Ureter (tissue), 1 donor: ENCODE results near the gene SFXN5. TPM values are rescaled to one million over a fixed set of nuclear protein-coding genes. Genes with fewer than 3 reads are reported as not detected.
"Not testable (repeated sequence)": the region's sequence is repeated elsewhere in the genome, so short reads cannot be mapped to it uniquely, and the experiment has no call there.

Experiments
- DNase-seq: peaks from one replicate; pipeline ENCODE4 v3.0.0-alpha.2; 2020; ENCODE audit warnings: low spot score
- total RNA-seq: library from RNA; stranded (reverse); gene quantifications from one replicate; pipeline ENCODE4 v1.2.4, GENCODE V29; 2023
- donor health status: DM: yes; HTN: yes; CAD: no.

Gene SFXN5
- total RNA-seq, result 28.6 TPM

DNA sequence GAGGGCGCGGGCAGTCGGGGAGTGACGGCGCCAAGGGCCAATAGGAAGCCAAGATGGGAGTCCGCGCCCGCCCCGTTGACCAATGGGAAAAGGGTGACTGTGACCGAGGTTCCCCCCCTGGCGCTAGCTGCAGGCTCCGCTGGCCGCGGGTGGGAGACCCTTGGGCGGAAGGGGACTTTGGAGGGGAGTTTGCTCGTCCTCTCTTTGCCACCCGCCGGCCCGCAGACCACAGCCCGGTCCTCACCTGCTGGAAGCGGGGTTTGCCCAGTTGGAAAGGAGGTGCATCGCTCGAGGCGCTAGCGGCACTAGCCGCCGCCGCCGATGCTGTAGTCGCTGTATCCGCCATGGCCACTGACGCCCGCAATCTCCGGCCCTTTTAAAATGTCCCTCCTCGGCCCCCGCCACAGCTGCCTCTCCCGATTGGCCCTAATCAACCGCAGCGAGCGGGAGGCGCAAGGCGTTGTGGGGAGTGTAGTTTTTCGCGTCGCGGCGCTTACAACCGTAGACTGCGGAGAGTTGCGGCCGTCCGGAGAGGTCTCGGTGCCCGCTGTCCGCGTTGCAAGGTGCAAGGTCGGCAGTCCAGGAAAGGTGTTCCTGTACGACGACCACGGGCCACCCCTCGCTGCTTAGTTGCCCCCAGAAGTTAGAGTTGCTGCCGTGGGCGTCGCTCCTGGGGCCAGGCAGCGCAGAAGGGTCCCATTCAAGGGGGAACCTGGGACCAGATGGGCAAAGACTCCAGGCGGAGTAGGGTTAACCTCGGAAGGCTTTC is at the start of gene SFXN5:
SFXN5 (minus strand) TSS at position 353 of the 769 bp plus-strand sequence; CDS start at position 346, 7 bp downstream.
- DNase-seq, result peak; percentile 99

DNA sequence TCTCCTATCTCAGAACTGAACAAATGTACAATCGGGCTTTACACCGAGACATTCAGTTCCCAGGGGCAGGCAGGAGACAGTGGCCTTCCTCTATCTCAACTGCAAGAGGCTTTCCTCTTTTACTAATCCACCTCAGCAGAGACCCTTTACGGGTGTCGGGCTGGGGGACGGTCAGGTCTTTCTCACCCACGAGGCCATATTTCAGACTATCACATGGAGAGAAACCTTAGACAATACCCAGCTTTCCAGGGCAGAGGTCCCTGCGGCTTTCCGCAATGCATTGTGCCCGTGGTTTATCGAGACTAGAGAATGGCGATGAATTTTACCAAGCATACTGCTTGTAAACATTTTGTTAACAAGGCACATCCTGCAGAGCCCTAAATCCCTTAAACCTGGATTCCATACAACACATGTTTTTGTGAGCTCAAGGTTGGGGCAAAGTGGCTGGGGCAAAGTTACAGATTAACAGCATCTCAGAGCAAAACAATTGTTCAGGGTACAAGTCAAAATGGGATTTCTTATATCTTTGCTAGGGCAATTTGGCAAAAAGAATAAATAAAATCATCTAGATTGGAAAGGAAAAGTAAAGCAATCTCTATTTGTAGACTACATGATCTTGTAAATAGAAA is 48.2 kb upstream of the SFXN5 start:
- DNase-seq, result not testable (repeated sequence)

DNA sequence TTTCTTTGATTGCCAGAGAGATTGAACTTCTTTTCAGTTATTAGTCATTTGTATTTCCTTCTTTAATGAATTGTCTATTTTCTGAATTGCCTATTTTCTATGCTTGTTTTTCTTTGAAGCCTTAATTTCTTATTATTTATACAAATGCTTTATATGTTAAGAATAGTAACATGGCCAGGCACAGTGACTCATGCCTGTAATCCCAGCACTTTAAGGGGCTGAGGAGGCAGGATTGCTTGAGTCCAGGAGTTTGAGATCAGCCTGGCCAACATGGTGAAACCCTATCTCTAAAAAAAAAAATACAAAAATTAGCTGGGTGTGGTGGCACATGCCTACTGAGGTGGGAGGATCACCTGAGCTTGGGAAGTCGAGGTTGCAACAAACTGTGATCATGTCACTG is 45.9 kb upstream of the SFXN5 start:
- no peak for DNase-seq

GRCh38 chr2:73116182-73116960 is 44.9 kb upstream of the SFXN5 start:
- DNase-seq, result no peak

GRCh38 chr2:73114273-73114867 is 42.9 kb upstream of the SFXN5 start:
- no peak for DNase-seq

GRCh38 chr2:73112913-73113854 is 41.7 kb upstream of the SFXN5 start, which contains the start of gene RAB11FIP5:
Gene RAB11FIP5, minus strand, starts transcription at chr2:73112948. Its CDS starts 171 bp downstream, at chr2:73112777.
- peak; percentile 68 for DNase-seq

GRCh38 chr2:73112026-73112912 is 40.8 kb upstream of the SFXN5 start:
- no peak for DNase-seq

GRCh38 chr2:73111073-73112025 is 39.8 kb upstream of the SFXN5 start:
- DNase-seq, result no peak

DNA sequence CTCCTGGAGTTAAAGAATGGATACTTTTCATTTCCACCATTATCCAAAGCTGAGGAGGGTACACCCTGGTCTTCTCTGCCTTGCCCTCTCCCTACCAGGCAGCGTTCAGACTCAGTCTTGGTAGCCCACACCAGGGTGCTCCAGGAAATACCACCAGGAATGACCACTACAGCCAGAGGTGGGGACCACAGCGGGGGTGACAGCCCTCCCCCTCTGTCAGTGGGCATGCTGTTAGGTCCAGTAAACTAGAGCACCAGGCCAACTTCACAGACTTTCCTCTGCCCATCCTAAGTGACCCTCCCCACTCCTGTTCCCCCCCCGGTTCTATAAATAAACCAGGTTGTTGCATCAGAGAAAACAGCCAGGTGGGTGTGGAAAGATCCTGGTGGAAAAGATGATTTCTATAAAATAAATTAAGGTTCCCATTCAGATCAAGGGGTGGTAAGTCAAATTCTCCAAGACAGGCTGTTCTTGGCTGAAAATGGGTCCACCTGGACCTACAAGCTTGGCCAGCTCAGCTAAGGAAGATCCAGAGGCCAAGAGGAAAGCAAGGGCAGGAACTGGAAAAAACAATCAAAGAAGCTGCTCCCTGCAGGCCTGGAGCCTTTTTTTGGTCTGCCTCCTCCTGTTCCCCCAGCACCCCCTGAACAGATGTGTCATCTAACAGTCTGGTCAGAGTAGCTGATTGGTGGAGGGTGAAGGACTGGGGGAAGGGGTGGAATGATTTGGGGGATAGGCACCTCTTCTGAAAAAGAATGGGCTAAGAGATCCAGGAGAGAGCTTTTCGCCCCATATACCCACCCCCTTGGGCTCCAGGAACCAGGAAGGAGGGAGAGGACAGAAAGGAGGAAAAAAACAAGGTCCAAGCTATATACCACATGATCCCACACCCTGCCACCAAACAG is 38.9 kb upstream of the SFXN5 start:
- no peak for DNase-seq

GRCh38 chr2:73109431-73110167 is 38.1 kb upstream of the SFXN5 start:
- DNase-seq, result no peak

- no peak for DNase-seq
Observed at GRCh38 chr2:73107211-73107926, 35.9 kb upstream of the SFXN5 start.

DNA sequence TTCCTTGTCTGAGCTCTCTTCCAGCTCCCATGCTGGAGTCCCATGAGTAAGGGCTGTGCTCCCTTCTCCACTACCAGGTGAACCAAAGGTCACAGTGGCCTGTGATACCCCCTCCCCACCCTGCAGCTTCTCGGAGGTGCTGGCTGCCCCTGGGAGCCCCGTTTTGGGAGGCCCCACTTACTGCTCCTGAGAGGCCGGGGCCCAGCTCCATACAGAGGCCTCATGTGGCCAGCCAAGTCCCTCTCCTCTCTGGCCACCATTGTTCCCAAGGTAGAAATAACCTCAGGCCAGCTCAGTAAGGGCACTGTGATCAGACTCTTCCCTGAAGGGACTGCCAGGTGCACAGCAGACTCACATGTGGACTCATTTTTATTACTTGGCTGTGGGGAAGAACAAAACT is 35.3 kb upstream of the SFXN5 start:
- no peak for DNase-seq

DNA sequence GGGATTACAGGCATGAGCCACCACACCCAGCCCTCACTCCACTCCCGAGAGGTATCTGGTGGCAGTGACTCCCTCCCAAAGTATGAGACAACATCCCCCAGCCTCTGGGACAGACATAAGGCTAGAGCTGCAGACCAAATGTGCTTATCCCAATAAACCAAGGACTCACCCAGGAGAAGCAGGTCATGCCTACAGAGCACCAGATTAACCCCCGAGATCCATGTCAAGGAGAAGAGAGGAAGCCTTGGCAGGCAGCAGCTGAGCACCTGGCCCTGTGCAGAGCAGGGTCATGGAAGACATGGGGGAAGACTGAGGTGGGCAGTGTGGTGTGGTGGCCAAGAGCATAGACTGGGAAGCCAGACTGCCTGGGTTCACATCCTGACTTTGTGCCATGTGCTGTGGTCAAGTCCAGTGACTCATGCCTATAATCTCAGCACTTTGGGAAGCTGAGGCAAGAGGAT is 34.0 kb upstream of the SFXN5 start:
- DNase-seq, result no peak

GRCh38 chr2:73104933-73105332 is 33.4 kb upstream of the SFXN5 start:
- DNase-seq, result no peak

GRCh38 chr2:73103018-73103542 is 31.6 kb upstream of the SFXN5 start:
- no peak for DNase-seq
